DMS114 treated with DMSO at 0.1 percent for 48 hours (cell line): ENCODE measurements around the gene BLM.
"Not testable (repeated sequence)": the region's sequence is repeated elsewhere in the genome, so short reads cannot be mapped to it uniquely, and the experiment has no call there.

Source experiments
- DNase-seq: peaks from one replicate; lab custom pipeline; 2025; ENCODE audit not compliant: unreplicated experiment; lab: John Stamatoyannopoulos, UW

BLM gene

GRCh38 chr15:90730290-90730689 is 13.1 kb downstream of the BLM start:
- DNase-seq: no peak

DNA sequence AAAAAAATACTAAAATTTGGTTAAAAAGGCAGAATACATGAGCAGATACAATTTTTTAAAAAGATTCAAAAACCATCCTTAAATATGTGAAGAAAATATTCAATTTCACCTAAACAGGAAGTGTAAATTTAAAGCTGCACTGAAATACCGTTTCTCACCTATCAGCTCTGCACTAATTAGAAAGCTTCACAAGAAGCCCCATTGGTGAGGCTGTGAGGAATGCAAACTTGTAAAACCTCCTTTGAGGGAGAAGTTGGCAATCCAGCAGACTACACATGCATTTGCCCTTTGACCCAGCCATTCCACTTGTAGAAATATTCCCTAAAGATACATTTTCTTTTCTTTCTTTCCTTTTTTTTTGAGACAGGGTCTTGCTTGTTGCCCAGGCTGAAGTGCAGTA is 18.8 kb downstream of the BLM start:
- DNase-seq: no peak

DNA sequence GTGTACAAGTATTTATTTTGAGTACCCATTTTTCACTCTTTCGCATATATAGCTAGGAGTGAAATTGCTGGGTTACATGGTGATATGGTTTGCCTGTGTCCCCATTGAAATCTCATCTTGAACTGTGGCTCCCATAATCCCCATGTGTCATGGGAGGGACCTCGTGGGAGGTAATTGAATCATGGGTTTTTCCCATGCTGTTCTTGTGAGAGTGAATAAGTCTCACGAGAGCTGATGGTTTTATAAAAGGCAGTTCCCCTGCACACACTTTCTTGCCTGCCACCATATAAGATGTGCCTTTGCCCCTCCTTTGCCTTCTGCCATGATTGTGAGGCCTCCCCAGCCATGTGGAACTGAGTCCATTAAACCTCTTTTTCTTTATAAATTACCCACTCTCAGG is 23.4 kb downstream of the BLM start:
- DNase-seq: not testable (repeated sequence)

DNA sequence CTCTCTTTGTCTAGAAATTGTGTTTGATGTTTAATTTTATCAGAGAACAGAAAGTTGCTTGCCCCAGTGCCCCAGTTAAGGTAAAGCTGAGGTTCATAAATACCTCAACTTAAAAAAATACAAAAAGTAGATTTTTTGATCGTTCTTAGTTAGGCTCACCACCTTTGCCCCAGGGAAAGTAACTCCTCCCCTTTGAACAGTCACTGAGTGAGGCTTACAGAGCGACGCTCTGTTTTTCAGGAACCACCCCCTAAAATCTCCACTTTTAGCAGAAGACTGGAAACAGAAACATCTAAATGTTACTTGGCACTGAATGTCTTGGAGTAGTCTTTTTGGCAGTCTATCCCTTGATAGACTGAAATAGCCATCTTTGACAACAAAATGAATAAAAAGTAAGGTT is 24.9 kb downstream of the BLM start:
- DNase-seq: no peak

- DNase-seq: no peak
Observed at GRCh38 chr15:90743407-90743806, 26.3 kb downstream of the BLM start.

DNA sequence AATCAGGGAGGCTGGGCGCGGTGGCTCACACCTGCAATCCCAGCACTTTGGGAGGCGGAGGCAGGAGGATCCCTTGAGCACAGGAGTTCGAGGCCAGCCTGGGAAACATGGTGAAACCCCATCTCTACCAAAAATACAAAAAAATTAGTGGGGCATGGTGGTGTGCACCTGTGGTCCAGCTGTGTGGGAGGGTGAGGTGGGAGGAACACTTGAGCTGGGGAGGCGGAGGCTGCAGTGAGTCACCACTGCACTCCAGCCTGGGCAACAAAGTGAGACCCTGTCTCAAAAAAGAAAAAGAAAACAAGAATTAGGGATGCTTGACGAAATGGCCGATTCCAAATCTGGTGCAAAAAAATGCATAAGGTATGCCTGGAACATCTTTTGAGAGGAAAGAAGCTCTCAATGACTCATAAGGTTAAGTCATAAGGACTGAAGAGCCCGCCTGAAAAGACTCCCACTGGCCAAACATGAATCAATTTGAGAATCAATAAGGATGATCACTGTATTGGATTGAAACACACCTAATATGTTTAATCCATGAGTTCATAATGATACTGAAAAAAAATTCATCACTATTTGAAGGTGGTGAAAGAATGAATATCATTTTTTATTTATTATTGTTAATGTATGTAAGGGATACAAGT is 27.7 kb downstream of the BLM start:
- no peak for DNase-seq

- no peak for DNase-seq
Observed at GRCh38 chr15:90749754-90750153, 32.6 kb downstream of the BLM start.

GRCh38 chr15:90750186-90750585 is 33.0 kb downstream of the BLM start:
- DNase-seq: no peak

DNA sequence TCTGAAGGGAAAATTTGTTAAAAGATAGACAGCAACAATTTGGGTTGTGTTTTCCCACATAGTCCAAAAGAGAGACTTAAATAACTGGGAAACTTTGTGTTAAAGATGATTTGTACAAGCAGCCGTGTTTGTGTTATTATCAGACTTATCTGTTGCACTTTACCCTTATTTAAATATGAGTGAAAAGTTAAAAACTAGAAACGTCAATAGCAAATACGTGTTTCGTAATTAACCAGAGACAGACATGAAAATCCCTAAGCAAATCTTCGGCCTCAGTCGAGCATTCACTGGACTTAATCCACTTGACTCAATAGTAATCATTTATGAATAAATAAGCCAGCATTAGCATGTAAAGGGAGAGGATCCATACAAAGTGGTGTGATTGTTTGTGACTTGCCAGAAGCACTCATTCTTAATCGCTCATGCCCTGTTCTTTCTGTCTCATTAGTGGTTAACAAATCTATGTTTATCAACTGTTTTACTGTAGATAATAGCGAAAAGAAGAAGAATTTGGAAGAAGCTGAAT is 34.2 kb downstream of the BLM start:
- no peak for DNase-seq

GRCh38 chr15:90756916-90757315 is 39.8 kb downstream of the BLM start:
- DNase-seq: no peak

- DNase-seq: no peak
Observed at GRCh38 chr15:90757461-90757860, 40.3 kb downstream of the BLM start.

DNA sequence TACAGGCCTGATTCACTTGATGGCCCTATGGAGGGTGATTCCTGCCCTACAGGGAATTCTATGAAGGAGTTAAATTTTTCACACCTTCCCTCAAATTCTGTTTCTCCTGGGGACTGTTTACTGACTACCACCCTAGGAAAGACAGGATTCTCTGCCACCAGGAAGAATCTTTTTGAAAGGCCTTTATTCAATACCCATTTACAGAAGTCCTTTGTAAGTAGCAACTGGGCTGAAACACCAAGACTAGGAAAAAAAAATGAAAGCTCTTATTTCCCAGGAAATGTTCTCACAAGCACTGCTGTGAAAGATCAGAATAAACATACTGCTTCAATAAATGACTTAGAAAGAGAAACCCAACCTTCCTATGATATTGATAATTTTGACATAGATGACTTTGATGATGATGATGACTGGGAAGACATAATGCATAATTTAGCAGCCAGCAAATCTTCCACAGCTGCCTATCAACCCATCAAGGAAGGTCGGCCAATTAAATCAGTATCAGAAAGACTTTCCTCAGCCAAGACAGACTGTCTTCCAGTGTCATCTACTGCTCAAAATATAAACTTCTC is 43.6 kb downstream of the BLM start:
- DNase-seq: no peak

- no peak for DNase-seq
Observed at GRCh38 chr15:90761629-90762028, 44.5 kb downstream of the BLM start.

GRCh38 chr15:90762109-90762508 is 45.0 kb downstream of the BLM start:
- no peak for DNase-seq

- DNase-seq: no peak
Observed at GRCh38 chr15:90763366-90764099, 46.4 kb downstream of the BLM start.

DNA sequence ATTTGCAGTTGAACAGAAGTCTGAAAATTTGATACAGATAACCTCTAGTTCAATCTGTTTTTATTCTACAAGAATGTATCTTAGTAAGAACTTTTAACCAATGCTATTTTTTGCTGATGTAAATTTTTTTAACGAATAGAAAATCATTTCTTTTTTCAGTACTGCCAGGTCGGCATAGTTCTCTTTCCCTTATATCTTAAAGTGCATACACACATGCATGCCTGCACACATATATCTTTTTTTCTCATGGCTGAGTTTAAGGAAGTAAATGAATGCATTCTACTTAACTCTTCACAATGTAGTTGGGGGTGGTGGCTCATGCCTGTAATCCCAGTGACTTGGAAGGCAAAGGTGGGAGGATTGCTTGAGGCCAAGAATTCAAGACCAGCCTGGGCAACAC is 48.4 kb downstream of the BLM start:
- DNase-seq: no peak

DNA sequence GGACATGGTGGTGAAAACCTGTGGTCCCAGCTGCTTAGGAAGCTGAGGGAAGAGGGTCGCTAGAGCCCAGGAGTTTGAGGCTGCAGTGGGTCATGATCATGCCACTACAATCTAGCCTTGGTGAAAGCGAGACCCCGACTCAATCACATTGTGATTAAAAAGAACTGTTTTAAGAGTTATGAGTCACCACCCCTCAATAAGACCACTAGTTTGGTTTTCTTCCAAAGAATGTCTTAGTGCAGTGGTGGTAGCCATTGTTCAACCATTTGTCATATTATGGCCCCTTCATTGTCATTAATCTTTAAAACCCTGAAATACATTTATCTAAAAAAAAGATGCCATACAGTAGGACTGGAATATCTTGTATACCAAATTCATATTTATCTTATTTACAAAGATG is 48.8 kb downstream of the BLM start:
- DNase-seq: no peak

DNA sequence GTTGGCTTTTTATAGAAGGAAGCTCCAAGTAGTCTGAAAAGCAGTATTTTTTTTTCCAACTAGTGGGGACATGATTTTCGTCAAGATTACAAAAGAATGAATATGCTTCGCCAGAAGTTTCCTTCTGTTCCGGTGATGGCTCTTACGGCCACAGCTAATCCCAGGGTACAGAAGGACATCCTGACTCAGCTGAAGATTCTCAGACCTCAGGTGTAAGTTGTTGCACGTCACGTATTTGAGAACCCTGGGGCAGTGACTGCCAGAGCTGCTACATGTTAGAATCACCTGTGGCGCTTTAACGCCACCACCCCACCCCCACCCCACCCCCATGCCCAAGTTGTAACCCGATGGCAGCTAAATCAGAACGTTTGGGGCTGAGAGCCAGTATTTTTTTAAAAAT is 52.2 kb downstream of the BLM start:
- DNase-seq: no peak

- DNase-seq: no peak
Observed at GRCh38 chr15:90773485-90773884, 56.3 kb downstream of the BLM start.

DNA sequence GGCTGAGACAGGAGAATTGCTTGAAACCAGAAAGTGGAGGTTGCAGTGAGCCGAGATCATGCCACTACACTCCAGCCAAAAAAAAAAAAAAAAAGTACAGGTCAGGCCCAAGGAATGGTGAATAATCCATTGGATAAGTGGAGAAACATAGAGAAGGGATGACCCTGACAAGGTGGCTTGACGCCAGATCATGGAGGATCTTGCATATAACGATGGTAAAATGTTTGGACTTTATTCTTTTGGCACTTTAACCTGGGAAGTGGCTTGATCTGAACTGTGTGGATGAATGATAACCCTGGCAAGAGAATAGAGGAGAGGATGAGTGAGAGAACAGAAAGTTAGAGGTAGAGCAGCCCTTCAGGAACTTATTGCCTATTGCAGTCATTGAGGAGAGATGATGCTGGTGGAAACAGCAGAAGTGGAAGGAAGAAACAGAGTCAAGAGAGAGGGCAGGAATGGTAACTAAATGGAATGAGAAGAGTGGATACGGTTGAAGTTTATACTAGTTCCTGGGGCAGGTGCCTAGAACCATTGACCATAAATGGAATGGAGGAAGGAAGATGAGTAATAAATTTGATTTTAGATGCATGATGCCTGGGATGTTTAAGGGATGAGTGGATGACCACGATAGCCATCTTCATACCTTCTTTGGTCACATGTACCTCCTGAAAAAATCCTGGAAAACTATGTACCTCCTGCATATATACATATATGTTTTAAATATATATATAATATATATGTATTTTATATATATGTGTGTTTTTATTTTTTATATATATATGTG is 57.8 kb downstream of the BLM start:
- no peak for DNase-seq

DNA sequence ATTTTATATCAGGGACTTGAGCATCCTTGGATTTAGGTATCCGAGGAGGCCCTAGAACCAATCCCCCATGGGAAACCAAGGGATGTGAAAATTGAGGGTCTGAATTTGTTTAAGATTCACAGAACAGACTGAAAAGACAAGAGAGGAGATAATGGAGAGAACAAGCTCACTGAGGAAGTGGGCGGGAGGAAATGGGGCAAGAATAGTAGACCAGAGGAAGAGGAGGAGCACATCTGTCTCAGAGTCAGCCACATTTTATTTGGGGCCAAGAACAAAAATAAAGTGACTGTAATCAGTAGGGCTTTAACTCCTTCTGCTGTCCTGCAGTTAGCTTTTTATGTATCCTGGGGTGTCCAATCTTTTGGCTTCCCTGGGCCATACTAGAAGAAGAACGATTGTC is 63.8 kb downstream of the BLM start:
- DNase-seq: no peak

- no peak for DNase-seq
Observed at GRCh38 chr15:90782442-90782841, 65.3 kb downstream of the BLM start.
